Fibroblast of lung (primary cell): ENCODE results near the gene ARHGEF4. TPM values are rescaled to one million over a fixed set of nuclear protein-coding genes. Genes with fewer than 3 reads are reported as not detected.

Experiments used
- DNase-seq, 2 donors: peaks; one replicate each; pipeline versions ENCODE4 v3.0.0 to v3.0.0-alpha.2; 2010; ENCODE audit warnings: low read depth in 2 of 2
- H2AFZ ChIP-seq: 2 replicates; pipeline ENCODE4 v1.5.1; 2012; ENCODE audit warnings: low read length, control low read depth, inconsistent platforms
- H3K27ac ChIP-seq: 2 replicates; pipeline ENCODE4 v1.5.1; 2011; ENCODE audit warnings: low read length, control low read depth; ENCODE audit not compliant: insufficient read depth
- H3K27me3 ChIP-seq: 2 replicates; pipeline ENCODE4 v1.5.1; 2011; ENCODE audit warnings: mild to moderate bottlenecking, low read length; ENCODE audit not compliant: control insufficient read depth, insufficient read depth
- H3K36me3 ChIP-seq: 2 replicates; pipeline ENCODE4 v1.5.1; 2011; ENCODE audit warnings: low read length; ENCODE audit not compliant: control insufficient read depth, insufficient read depth
- H3K4me1 ChIP-seq: 2 replicates; pipeline ENCODE4 v1.5.1; 2011; ENCODE audit warnings: low read length; ENCODE audit not compliant: control insufficient read depth, insufficient read depth; ENCODE audit errors: extremely low read depth
- H3K4me2 ChIP-seq: 2 replicates; pipeline ENCODE4 v1.5.1; 2011; ENCODE audit warnings: low read length, control low read depth; ENCODE audit not compliant: insufficient read depth; ENCODE audit errors: extremely low read depth
- H3K4me3 ChIP-seq, 4 experiments: fragments of 200-600 bp in 1 of 4; sonication (generic) in 1 of 4; replicated peaks in 1 of 4; 2 replicates each; pipeline ENCODE4 v1.5.1; 2011 to 2016; ENCODE audit warnings: low read length in 4 of 4, low read depth in 3 of 4, mild to moderate bottlenecking in 3 of 4, control low read depth in 2 of 4, inconsistent platforms in 1 of 4, mixed read lengths in 1 of 4; ENCODE audit not compliant: insufficient read depth in 1 of 4; ENCODE audit errors: control extremely low read depth in 1 of 4
- H3K79me2 ChIP-seq: 2 replicates; pipeline ENCODE4 v1.5.1; 2012; ENCODE audit warnings: mild to moderate bottlenecking, low read length, inconsistent platforms; ENCODE audit not compliant: control insufficient read depth, insufficient read depth
- H3K9ac ChIP-seq: 2 replicates; pipeline ENCODE4 v1.5.1; 2011; ENCODE audit warnings: mild to moderate bottlenecking, low read length, control low read depth; ENCODE audit not compliant: insufficient read depth
- H3K9me3 ChIP-seq: 2 replicates; pipeline ENCODE4 v1.5.1; 2012; ENCODE audit warnings: low read depth, low read length; ENCODE audit not compliant: control insufficient read depth, insufficient read depth
- H4K20me1 ChIP-seq: 2 replicates; pipeline ENCODE4 v1.5.1; 2011; ENCODE audit warnings: low read length; ENCODE audit not compliant: control insufficient read depth, insufficient read depth; ENCODE audit errors: extremely low read depth
- CTCF ChIP-seq, 2 donors: IDR thresholded peaks in 1 of 2; conservative IDR thresholded peaks in 1 of 2; 1 replicate in 1 of 2; 2 replicates in 1 of 2; pipeline ENCODE4 v1.5.1; 2011 to 2012; ENCODE audit warnings: low read length in 2 of 2, control low read depth in 1 of 2, inconsistent platforms in 1 of 2, low read depth in 1 of 2, mild to moderate bottlenecking in 1 of 2
- EZH2 ChIP-seq: IDR thresholded peaks from 2 replicates; pipeline ENCODE4 v1.5.1; 2012; ENCODE audit warnings: low read length, control low read depth, mild to moderate bottlenecking; ENCODE audit errors: missing control alignments
- polyA plus RNA-seq, 2 donors: library from polyadenylated mRNA; depleted of rRNA in 1 of 2; stranded (reverse) in 1 of 2; unstranded in 1 of 2; fragments of >200 nt; gene quantifications; 2 replicates each; pipeline ENCODE4 v1.2.1, GENCODE V29; 2011 to 2012; ENCODE audit warnings: missing spikeins in 1 of 2
- total RNA-seq: library from RNA; depleted of rRNA; stranded (reverse); fragments of >200 nt; gene quantifications from 2 replicates; pipeline ENCODE4 v1.2.1, GENCODE V29; 2014

ARHGEF4 gene
- total and polyA plus RNA-seq, 2 donors (not counting 1 experiment from before 2014, with no cell fraction given) = 0.05 to 0.83 TPM

DNA sequence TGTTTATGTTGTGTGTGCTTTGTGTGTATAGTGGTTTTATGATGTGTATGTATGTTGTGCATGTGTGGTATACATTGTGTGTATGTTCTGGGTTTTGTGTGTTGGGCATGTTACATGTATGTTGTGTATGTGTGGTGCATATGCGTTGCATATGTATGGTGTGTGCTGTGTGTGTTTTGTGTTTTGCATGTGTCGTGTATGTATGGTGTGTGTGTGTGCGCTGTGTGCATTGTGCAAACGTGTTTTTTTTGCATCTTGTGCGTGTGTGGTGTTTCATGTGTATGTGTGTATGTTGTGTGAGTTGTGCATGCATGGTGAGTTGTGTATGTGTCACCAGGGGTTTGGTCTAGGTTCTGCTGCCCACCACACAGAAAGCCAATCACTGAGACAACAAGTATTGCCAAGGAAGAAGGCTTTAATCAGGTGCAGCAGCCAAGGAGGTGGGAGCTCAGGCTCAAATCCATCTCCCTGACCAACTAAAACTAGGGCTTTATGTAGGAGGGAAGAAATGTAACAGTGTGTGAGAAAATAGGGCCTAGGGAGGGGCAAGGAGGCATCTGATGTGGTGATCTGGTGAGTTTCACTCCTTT, 140.8 kb downstream of the ARHGEF4 start:
- Histone ChIP-seq H3K4me3 (no peak overlapping the region), H3K9ac (no peak overlapping the region), H3K27me3 (no peaks in the 10 kb centered on the region), H4K20me1 (no peaks in the 10 kb centered on the region), H2AFZ (no peak overlapping the region), H3K79me2 (no peaks in the 10 kb centered on the region), H3K9me3 (no peaks in the 10 kb centered on the region), H3K36me3 (no peaks in the 10 kb centered on the region), H3K4me1 (no peaks in the 10 kb centered on the region), H3K27ac (no peak overlapping the region), H3K4me2 (no peak overlapping the region)
- no peak for DNase-seq
- no peak for TF ChIP-seq CTCF (conservative IDR thresholded peaks at IDR 0.05 in 1 of 2, IDR thresholded peaks at IDR 0.05 in 1 of 2; ENCODE audit: low read depth in 1 of 2, low read length in 2 of 2)
- no peak for TF ChIP-seq EZH2

GRCh38 chr2:130981667-130982066, 145.0 kb downstream of the ARHGEF4 start:
- DNase-seq = no peak
- H3K9ac ChIP-seq = no peak overlapping the region
- H3K4me3 ChIP-seq = no peak overlapping the region
- TF ChIP-seq EZH2 (no peak), CTCF (conservative IDR thresholded peaks at IDR 0.05 in 1 of 2, IDR thresholded peaks at IDR 0.05 in 1 of 2; ENCODE audit: low read depth in 1 of 2, low read length in 2 of 2) (no peak)
- H3K36me3 ChIP-seq = no peaks in the 10 kb centered on the region
- no peaks in the 10 kb centered on the region for H4K20me1 ChIP-seq
- H3K27me3 ChIP-seq = no peaks in the 10 kb centered on the region
- no peak overlapping the region for H3K27ac ChIP-seq
- H3K4me2 ChIP-seq = no peak overlapping the region
- H3K79me2 ChIP-seq = no peaks in the 10 kb centered on the region
- no peak overlapping the region for H2AFZ ChIP-seq
- H3K9me3 ChIP-seq = no peaks in the 10 kb centered on the region
- H3K4me1 ChIP-seq = no peaks in the 10 kb centered on the region

GRCh38 chr2:130985206-130985780, 148.6 kb downstream of the ARHGEF4 start:
- Histone ChIP-seq H3K4me2 (no peak overlapping the region), H3K36me3 (no peaks in the 10 kb centered on the region), H3K79me2 (no peaks in the 10 kb centered on the region), H3K4me1 (no peaks in the 10 kb centered on the region), H3K4me3 (no peak overlapping the region), H3K9me3 (no peaks in the 10 kb centered on the region), H3K27me3 (no peaks in the 10 kb centered on the region), H3K27ac (no peak overlapping the region), H3K9ac (no peak overlapping the region), H4K20me1 (no peaks in the 10 kb centered on the region), H2AFZ (no peak overlapping the region)
- TF ChIP-seq CTCF (conservative IDR thresholded peaks at IDR 0.05 in 1 of 2, IDR thresholded peaks at IDR 0.05 in 1 of 2; ENCODE audit: low read depth in 1 of 2, low read length in 2 of 2) = no peak
- TF ChIP-seq EZH2 = no peak
- no peak for DNase-seq
